Measurements from ENCODE around the gene CEACAM21.

The CEACAM21 gene

GRCh38 chr19:41575998-41576397 lies at the start of gene CEACAM21:
Gene CEACAM21, plus strand, starts transcription at chr19:41576166. Its CDS starts 109 bp downstream, at chr19:41576275.
- FAIRE-seq, result no peak

- no peak for FAIRE-seq
Measured at GRCh38 chr19:41527089-41527488, 48.9 kb upstream of the CEACAM21 start.

GRCh38 chr19:41528106-41528505 lies 47.9 kb upstream of the CEACAM21 start:
- FAIRE-seq, result no peak

GRCh38 chr19:41529484-41530183 lies 46.3 kb upstream of the CEACAM21 start:
- no peak for FAIRE-seq

GRCh38 chr19:41530184-41530534 lies 45.8 kb upstream of the CEACAM21 start:
- no peak for FAIRE-seq

- no peak for FAIRE-seq
Measured at GRCh38 chr19:41530761-41531301, 45.1 kb upstream of the CEACAM21 start.

GRCh38 chr19:41531438-41532311 lies 44.3 kb upstream of the CEACAM21 start:
- no peak for FAIRE-seq

- FAIRE-seq, result peak; percentile 40
Measured at GRCh38 chr19:41532526-41532925, 43.4 kb upstream of the CEACAM21 start.

GRCh38 chr19:41533671-41534215 lies 42.2 kb upstream of the CEACAM21 start:
- no peak for FAIRE-seq

GRCh38 chr19:41535029-41535622 lies 40.8 kb upstream of the CEACAM21 start:
- no peak for FAIRE-seq

GRCh38 chr19:41537789-41538188 lies 38.2 kb upstream of the CEACAM21 start:
- peak; percentile 84 for FAIRE-seq

GRCh38 chr19:41540041-41540695 lies 35.8 kb upstream of the CEACAM21 start:
- no peak for FAIRE-seq

- FAIRE-seq, result peak; percentile 87
Measured at GRCh38 chr19:41541990-41542584, 33.9 kb upstream of the CEACAM21 start.

- FAIRE-seq, result no peak
Measured at GRCh38 chr19:41542622-41543021, 33.3 kb upstream of the CEACAM21 start.

GRCh38 chr19:41543582-41543981 lies 32.4 kb upstream of the CEACAM21 start:
- FAIRE-seq, result no peak

GRCh38 chr19:41545547-41545946 lies 30.4 kb upstream of the CEACAM21 start:
- no peak for FAIRE-seq

- FAIRE-seq, result no peak
Measured at GRCh38 chr19:41546386-41546789, 29.6 kb upstream of the CEACAM21 start.

GRCh38 chr19:41546961-41547360 lies 29.0 kb upstream of the CEACAM21 start:
- FAIRE-seq, result no peak

GRCh38 chr19:41547569-41547968 lies 28.4 kb upstream of the CEACAM21 start:
- no peak for FAIRE-seq

GRCh38 chr19:41548047-41548446 lies 27.9 kb upstream of the CEACAM21 start:
- no peak for FAIRE-seq

- FAIRE-seq, result no peak
Measured at GRCh38 chr19:41548954-41549688, 26.8 kb upstream of the CEACAM21 start.
